Heart left ventricle (tissue), 16 donors: Measurements from ENCODE around the gene LLPH. TPM values are rescaled to one million over a fixed set of nuclear protein-coding genes. Genes with fewer than 3 reads are reported as not detected.
A peak's percentile ranks its signal among the peaks of the same experiment; 100 is the strongest.

ENCODE experiments used
- ATAC-seq, 4 donors: fragments of 200-7000 bp; cut with Tn5 transposase; one replicate each; pipeline ENCODE4 v1.9.1; 2020 to 2022; ENCODE audit warnings: moderate library complexity in 4 of 4, mild to moderate bottlenecking in 3 of 4, moderate number of reproducible peaks in 1 of 4
- DNase-seq, 5 donors: peaks; one replicate each; pipeline ENCODE4 v3.0.0-alpha.2; 2020
- H3K27ac ChIP-seq, 12 donors: fragments of 200-600 bp; sonication (generic) in 4 of 12; one replicate each; pipeline versions ENCODE4 v1.5.0 to v1.8.0; 2016 to 2022; ENCODE audit warnings: mild to moderate bottlenecking in 2 of 12
- H3K27me3 ChIP-seq, 9 donors: fragments of 200-600 bp; sonication (generic) in 2 of 9; one replicate each; pipeline versions ENCODE4 v1.5.1 to v1.8.0; 2016 to 2022; ENCODE audit warnings: mild to moderate bottlenecking in 3 of 9
- H3K36me3 ChIP-seq, 9 donors: fragments of 200-600 bp; sonication (generic) in 2 of 9; one replicate each; pipeline versions ENCODE4 v1.5.0 to v1.8.0; 2018 to 2022; ENCODE audit warnings: mild to moderate bottlenecking in 2 of 9
- H3K4me1 ChIP-seq, 12 donors: fragments of 200-600 bp; sonication (generic) in 4 of 12; one replicate each; pipeline versions ENCODE4 v1.5.0 to v1.8.0; 2016 to 2022; ENCODE audit warnings: mild to moderate bottlenecking in 3 of 12
- H3K4me3 ChIP-seq, 12 donors: fragments of 200-600 bp; sonication (generic) in 4 of 12; one replicate each; pipeline versions ENCODE4 v1.5.0 to v1.8.0; 2017 to 2022; ENCODE audit warnings: mild to moderate bottlenecking in 9 of 12, moderate library complexity in 4 of 12
- H3K9me3 ChIP-seq, 12 donors: fragments of 200-600 bp; sonication (generic) in 4 of 12; one replicate each; pipeline versions ENCODE4 v1.5.0 to v1.8.0; 2016 to 2022; ENCODE audit warnings: mild to moderate bottlenecking in 1 of 12
- CTCF ChIP-seq, 12 donors: fragments of 200-600 bp; sonication (generic) in 4 of 12; IDR thresholded peaks; one replicate each; pipeline versions ENCODE4 v1.5.0 to v1.8.0; 2018 to 2022; ENCODE audit warnings: antibody characterized with exemption in 12 of 12, mild to moderate bottlenecking in 5 of 12
- POLR2A ChIP-seq, 2 donors: fragments of 450-650 bp; IDR thresholded peaks; one replicate each; pipeline ENCODE4 v1.6.1; 2017; ENCODE audit warnings: antibody characterized with exemption in 2 of 2, mild to moderate bottlenecking in 2 of 2, moderate library complexity in 2 of 2
- WGBS, 4 donors: extraction: QIAGEN DNeasy Blood & Tissue Kit in 2 of 4; methylation state at CpG; one replicate each; pipeline versions ENCODE4 v1.1.5 to v1.1.7; 2013 to 2018; 5-methylcytosine and 5-hydroxymethylcytosine counted together
- intact Hi-C, 10 donors: fragments of 100-400 bp; cut with DNase I; formaldehyde crosslinking; loops; one replicate each; pipeline versions ENCODE4 v1.11.1 to v1.14.2; 2022
- polyA plus RNA-seq, 2 donors: library from polyadenylated mRNA; stranded (reverse); fragments of 200-250 nt; gene quantifications; one replicate each; pipeline ENCODE4 v1.2.3, GENCODE V29; 2013
- total RNA-seq, 9 donors: library from RNA; depleted of rRNA in 2 of 9; stranded (reverse); fragments of >200 nt in 2 of 9; fragmentation: NEBNext Ultra II Directional in 3 of 9; extraction: Animal tissue kit (Norgen Biotek cat#: 25700) in 3 of 9; gene quantifications; one replicate each; pipeline versions ENCODE4 v1.1.0 to v1.2.4, GENCODE V29; 2016 to 2023
- donor health status: ischemic (EF 13 %, LVEDD 7.1; RV severe dilation, severe dysfunction).
- donor health status: healthy with polysubstance abuse.
- donor health status: DM: no; HTN: yes; CAD: no.
- donor health status: DM: no; HTN: no; CAD: no.
- donor health status: ischemic (EF 25% LVEDD 6.9; RV normal size, moderate dysfunction).
- donor health status: ischemic (EF 25% LVEDD 5.7; RV mildly dilated, moderate dysfunction).
- donor health status: healthy.
- donor health status: DM: yes; HTN: yes; CAD: no.
- donor health status: ischemic (EF 35%, LVEDD 5.7; RV mildly dilated, moderate dysfunction).
- donor health status: nonischemic (EF 11% LVEDD 7.7; RV severe dilation, severe dysfunction).
- donor health status: DM: yes; HTN: yes; CAD: no.
- donor health status: PGD.
- donor health status: ischemic (EF 29% LVEDD 5.4; RV normal size, mild dysfunction).
- donor health status: nonischemic (EF 23%, LVEDD 6.1; RV moderate dilation, normal function).

LLPH gene
- total and polyA plus RNA-seq, 11 donors: 5.0 to 49.1 (median 18.3) TPM

GRCh38 chr12:66170606-66171005 is 40.1 kb upstream of the LLPH start:
- peaks cover 0 to 39% (median 17%) of the 10 kb centered on the region in 12 donors for H3K4me1 ChIP-seq
- peaks cover 0 to under 1% (median 0%) of the 10 kb centered on the region in 12 donors for H3K9me3 ChIP-seq
- peak overlapping the region in 10 of 12 donors; percentile 78 to 90 (median 85) for H3K4me3 ChIP-seq
- TF ChIP-seq CTCF (IDR thresholded peaks at IDR 0.05) (no peak), POLR2A (IDR thresholded peaks at IDR 0.05) (no peak)
- peaks cover 0 to 5% (median 0%) of the 10 kb centered on the region in 9 donors for H3K36me3 ChIP-seq
- DNase-seq (no peak), ATAC-seq (no peak)
- intact Hi-C loops: loop anchor here in 2 of 10 donors (2.0 to 10.0 kb wide), 2 partner anchors 18 to 64 kb away; partner anchors contain the start of gene IRAK3 (in 1 of the 2)
- H3K27me3 ChIP-seq: no peaks in the 10 kb centered on the region
- H3K27ac ChIP-seq: peak overlapping the region in 9 of 12 donors; percentile 94 to 100 (median 99)
- 92 to 93% (median 93%) methylated on average over 3 of the region's 3 CpGs for WGBS, 4 donors

- peak within 1 kb of the TSS; percentile 92 to 100 (median 98) for H3K27ac ChIP-seq
- H3K4me3 ChIP-seq: peak within 1 kb of the TSS; percentile 56 to 90 (median 85)
- no peaks in the 10 kb centered on the region for H3K27me3 ChIP-seq
- TF ChIP-seq CTCF (IDR thresholded peaks at IDR 0.05) (peak; percentile 46 to 84 (median 64)), POLR2A (IDR thresholded peaks at IDR 0.05) (peak in 1 of 2 donors; percentile 58)
- intact Hi-C loops: loop anchor here in 7 of 10 donors (1.0 to 10.0 kb wide), 7 partner anchors 19 to 135 kb away; partner anchors contain the start of genes HELB (in 4 of the 7) and IRAK3 (in 3 of the 7)
- ATAC-seq (peak; percentile 96 to 97 (median 97)), DNase-seq (peak; percentile 90 to 94 (median 92))
- H3K9me3 ChIP-seq: peaks cover 0 to 10% (median 0%) of the 10 kb centered on the region in 12 donors
- WGBS, 4 donors: 0 to 1% (median 0%) methylated on average over 38 to 67 of the region's 67 CpGs
- peaks cover 0 to 40% (median 17%) of the 10 kb centered on the region in 12 donors for H3K4me1 ChIP-seq
- H3K36me3 ChIP-seq: peaks cover 0 to 5% (median 0%) of the 10 kb centered on the region in 9 donors
These were observed 38.9 kb upstream of the LLPH start, which contains the start of gene TMBIM4 for GRCh38 chr12:66169221-66170170. Gene TMBIM4, minus strand, starts transcription at chr12:66169996. Its CDS starts 45 bp downstream, at chr12:66169951.

- ATAC-seq (no peak), DNase-seq (no peak)
- 81 to 84% (median 82%) methylated on average over 8 of the region's 8 CpGs for WGBS, 4 donors
- Histone ChIP-seq H3K9me3 (peaks cover 0 to 10% (median 0%) of the 10 kb centered on the region in 12 donors), H3K27ac (peak overlapping the region in 11 of 12 donors; percentile 94 to 100 (median 99)), H3K4me3 (peak overlapping the region in 11 of 12 donors; percentile 56 to 90 (median 85)), H3K36me3 (peaks cover 0 to 5% (median 0%) of the 10 kb centered on the region in 9 donors), H3K27me3 (no peaks in the 10 kb centered on the region), H3K4me1 (peaks cover 0 to 50% (median 17%) of the 10 kb centered on the region in 12 donors)
- TF ChIP-seq POLR2A (IDR thresholded peaks at IDR 0.05): no peak
- no peak for TF ChIP-seq CTCF (IDR thresholded peaks at IDR 0.05)
- intact Hi-C loops: loop anchor here in 6 of 10 donors (2.0 to 10.0 kb wide), 6 partner anchors 20 to 136 kb away; partner anchors contain the start of genes HELB (in 4 of the 6) and IRAK3 (in 1 of the 6)
These were observed 37.9 kb upstream of the LLPH start for GRCh38 chr12:66168410-66168809.
